Neural cell (in vitro differentiated cells): Measurements from ENCODE around the gene KIF16B. TPM values are rescaled to one million over a fixed set of nuclear protein-coding genes. Genes with fewer than 3 reads are reported as not detected.

Experiments
- H2AFZ ChIP-seq: fragments of 200-600, 300-800 bp; sonication (generic), shearing (Covaris generic); 2 replicates; pipeline ENCODE4 v1.6.0; 2014; ENCODE audit warnings: low read depth, mild to moderate bottlenecking, antibody characterized with exemption, low read length, moderate library complexity
- H3F3A ChIP-seq: fragments of 200-600 bp; shearing (Covaris generic); 2 replicates; pipeline ENCODE4 v1.6.1; 2016; ENCODE audit warnings: mild to moderate bottlenecking, moderate library complexity, mixed read lengths, antibody characterized with exemption, low read length; ENCODE audit not compliant: insufficient read depth, poor library complexity, severe bottlenecking
- H3K27ac ChIP-seq: fragments of 200-600, 300-800 bp; sonication (generic), shearing (Covaris generic); 2 replicates; pipeline ENCODE4 v1.5.1; 2014; ENCODE audit warnings: mild to moderate bottlenecking, low read length, moderate library complexity
- H3K27me3 ChIP-seq: fragments of 300-800, 200-600 bp; sonication (generic), shearing (Covaris generic); 2 replicates; pipeline ENCODE4 v1.6.0; 2014; ENCODE audit warnings: mild to moderate bottlenecking, low read depth, low read length, moderate library complexity; ENCODE audit not compliant: insufficient read depth
- H3K36me3 ChIP-seq: fragments of 300-800, 200-600 bp; sonication (generic), shearing (Covaris generic); 2 replicates; pipeline ENCODE4 v1.5.1; 2014; ENCODE audit warnings: mild to moderate bottlenecking, antibody characterized with exemption, low read length, moderate library complexity; ENCODE audit not compliant: insufficient read depth
- H3K4me2 ChIP-seq: fragments of 300-800, 200-600 bp; sonication (generic), shearing (Covaris generic); 2 replicates; pipeline ENCODE4 v1.6.0; 2014; ENCODE audit warnings: mild to moderate bottlenecking, low read length
- H3K4me3 ChIP-seq: fragments of 300-800, 200-600 bp; sonication (generic), shearing (Covaris generic); 2 replicates; pipeline ENCODE4 v1.5.1; 2014; ENCODE audit warnings: mild to moderate bottlenecking, low read length, moderate library complexity
- H3K79me2 ChIP-seq: fragments of 200-600 bp; shearing (Covaris generic); replicated peaks from 2 replicates; pipeline ENCODE4 v1.6.0; 2014; ENCODE audit warnings: mild to moderate bottlenecking, low read length, moderate library complexity; ENCODE audit not compliant: insufficient read depth
- H3K9ac ChIP-seq: fragments of 300-800, 200-600 bp; sonication (generic), shearing (Covaris generic); 2 replicates; pipeline ENCODE4 v1.6.1; 2016; ENCODE audit warnings: mild to moderate bottlenecking, low read length, mixed read lengths
- H3K9me2 ChIP-seq: fragments of 200-600 bp; shearing (Covaris generic); 2 replicates; pipeline ENCODE4 v1.6.1; 2016; ENCODE audit warnings: mild to moderate bottlenecking, low read length, mixed read lengths; ENCODE audit not compliant: insufficient read depth
- H3K9me3 ChIP-seq: fragments of 200-600, 300-800 bp; sonication (generic), shearing (Covaris generic); 2 replicates; pipeline ENCODE4 v1.6.1; 2016; ENCODE audit warnings: mild to moderate bottlenecking, mixed run types, low read length, moderate library complexity, mixed read lengths
- H4K20me1 ChIP-seq: fragments of 200-600 bp; shearing (Covaris generic); 2 replicates; pipeline ENCODE4 v1.6.1; 2016; ENCODE audit warnings: mild to moderate bottlenecking, mixed run types; ENCODE audit not compliant: insufficient read depth
- CTCF ChIP-seq: fragments of 450-650 bp; IDR thresholded peaks from 2 replicates; pipeline ENCODE4 v1.5.1; 2014; ENCODE audit warnings: antibody characterized with exemption, mild to moderate bottlenecking, moderate library complexity; ENCODE audit not compliant: poor library complexity, severe bottlenecking
- EP300 ChIP-seq: fragments of 450-650 bp; conservative IDR thresholded peaks from 2 replicates; pipeline ENCODE4 v1.6.1; 2014; ENCODE audit warnings: antibody characterized with exemption, mild to moderate bottlenecking, moderate library complexity; ENCODE audit not compliant: poor library complexity, severe bottlenecking
- EZH2 ChIP-seq: fragments of 200-600, 300-800 bp; shearing (Covaris generic), sonication (generic); IDR thresholded peaks from 2 replicates; pipeline ENCODE4 v1.6.1; 2014; ENCODE audit warnings: antibody characterized with exemption, low read length, borderline replicate concordance, mild to moderate bottlenecking; ENCODE audit not compliant: insufficient read depth, poor library complexity, severe bottlenecking
- MXI1 ChIP-seq: fragments of 450-650 bp; conservative IDR thresholded peaks from 2 replicates; pipeline ENCODE4 v1.6.1; 2014; ENCODE audit warnings: antibody characterized with exemption, mild to moderate bottlenecking; ENCODE audit not compliant: poor library complexity, severe bottlenecking
- POLR2AphosphoS5 ChIP-seq: IDR thresholded peaks from 2 replicates; pipeline ENCODE4 v1.6.1; 2012
- RAD21 ChIP-seq: fragments of 450-650 bp; conservative IDR thresholded peaks from 2 replicates; pipeline ENCODE4 v1.6.1; 2014; ENCODE audit warnings: antibody characterized with exemption, mild to moderate bottlenecking, moderate library complexity
- REST ChIP-seq: IDR thresholded peaks from 2 replicates; pipeline ENCODE4 v1.6.1; 2012; ENCODE audit warnings: borderline replicate concordance
- SMC3 ChIP-seq: fragments of 450-650 bp; conservative IDR thresholded peaks from 2 replicates; pipeline ENCODE4 v1.6.1; 2014; ENCODE audit warnings: antibody characterized with exemption, mild to moderate bottlenecking, moderate library complexity; ENCODE audit not compliant: poor library complexity
- TAF1 ChIP-seq: IDR thresholded peaks from 2 replicates; pipeline ENCODE4 v1.6.1; 2012; ENCODE audit warnings: low read depth
- polyA plus RNA-seq: library from polyadenylated mRNA; depleted of rRNA; stranded (reverse); fragments of >200 nt; gene quantifications from 2 replicates; pipeline ENCODE4 v1.2.3, GENCODE V29; 2014

KIF16B gene
- polyA plus RNA-seq, 1 donor from 2014 or later, result 3.8 TPM

- H2AFZ ChIP-seq, result no peak overlapping the region
- H3K27me3 ChIP-seq, result no peaks in the 10 kb centered on the region
- H3K9ac ChIP-seq, result no peak overlapping the region
- H3K4me3 ChIP-seq, result no peak overlapping the region
- no peaks in the 10 kb centered on the region for H3K9me2 ChIP-seq
- no peaks in the 10 kb centered on the region for H3K9me3 ChIP-seq
- no peak overlapping the region for H3K27ac ChIP-seq
- no peaks in the 10 kb centered on the region for H3K79me2 ChIP-seq
- H3F3A ChIP-seq, result no peaks in the 10 kb centered on the region
- H4K20me1 ChIP-seq, result no peaks in the 10 kb centered on the region
- TF ChIP-seq EZH2 (no peak), CTCF (no peak), REST (no peak), SMC3 (no peak), POLR2AphosphoS5 (no peak), MXI1 (no peak), TAF1 (no peak), RAD21 (no peak), EP300 (no peak)
- no peaks in the 10 kb centered on the region for H3K36me3 ChIP-seq
- no peak overlapping the region for H3K4me2 ChIP-seq
These were observed 35.8 kb upstream of the KIF16B start for GRCh38 chr20:16609066-16609465.

DNA sequence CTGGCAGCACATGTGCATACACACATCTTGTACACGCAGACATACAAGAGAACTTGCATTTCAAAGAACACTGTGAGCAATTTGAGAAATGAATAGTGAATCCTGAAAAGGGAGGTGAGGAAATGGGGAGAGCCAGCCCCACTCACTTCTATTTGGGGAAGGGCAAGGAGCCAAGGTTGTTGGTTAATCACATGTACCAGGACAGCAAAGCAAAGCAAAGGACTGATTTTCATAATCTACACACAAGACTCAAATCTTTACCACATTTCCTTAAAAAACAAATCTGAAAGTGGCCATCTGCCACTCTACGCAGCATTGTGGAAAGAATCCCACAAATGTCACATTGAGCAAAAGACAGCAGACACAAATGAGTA is 35.0 kb upstream of the KIF16B start:
- Histone ChIP-seq H3K36me3 (no peaks in the 10 kb centered on the region), H2AFZ (no peak overlapping the region), H3K79me2 (no peaks in the 10 kb centered on the region), H3K9me3 (no peaks in the 10 kb centered on the region), H3K9ac (peak overlapping the region; percentile 20), H3K9me2 (no peaks in the 10 kb centered on the region), H4K20me1 (no peaks in the 10 kb centered on the region), H3K27ac (peak overlapping the region; percentile 66), H3K4me3 (peak overlapping the region; percentile 22), H3K27me3 (no peaks in the 10 kb centered on the region), H3K4me2 (no peak overlapping the region), H3F3A (no peaks in the 10 kb centered on the region)
- no peak for TF ChIP-seq RAD21
- TF ChIP-seq EZH2, result no peak
- no peak for TF ChIP-seq CTCF
- no peak for TF ChIP-seq EP300
- no peak for TF ChIP-seq SMC3
- no peak for TF ChIP-seq REST
- no peak for TF ChIP-seq TAF1
- TF ChIP-seq MXI1, result no peak
- no peak for TF ChIP-seq POLR2AphosphoS5
